Breast epithelium (tissue), 3 donors: Measurements from ENCODE around the gene PLAC1.

Experiments used
- CTCF ChIP-seq, 3 donors: fragments of 450-650 bp; IDR thresholded peaks; one replicate each; pipeline ENCODE4 v1.5.1; 2016 to 2017; ENCODE audit warnings: antibody characterized with exemption in 3 of 3, mild to moderate bottlenecking in 3 of 3, moderate library complexity in 3 of 3
- POLR2A ChIP-seq: fragments of 450-650 bp; IDR thresholded peaks from one replicate; pipeline ENCODE4 v1.6.1; 2016; ENCODE audit warnings: antibody characterized with exemption, mild to moderate bottlenecking, moderate library complexity
- POLR2AphosphoS5 ChIP-seq, 3 donors: sonication (generic); formaldehyde crosslinking; IDR thresholded peaks; one replicate each; pipeline ENCODE4 v1.6.1; 2017; ENCODE audit warnings: antibody characterized with exemption in 3 of 3

DNA sequence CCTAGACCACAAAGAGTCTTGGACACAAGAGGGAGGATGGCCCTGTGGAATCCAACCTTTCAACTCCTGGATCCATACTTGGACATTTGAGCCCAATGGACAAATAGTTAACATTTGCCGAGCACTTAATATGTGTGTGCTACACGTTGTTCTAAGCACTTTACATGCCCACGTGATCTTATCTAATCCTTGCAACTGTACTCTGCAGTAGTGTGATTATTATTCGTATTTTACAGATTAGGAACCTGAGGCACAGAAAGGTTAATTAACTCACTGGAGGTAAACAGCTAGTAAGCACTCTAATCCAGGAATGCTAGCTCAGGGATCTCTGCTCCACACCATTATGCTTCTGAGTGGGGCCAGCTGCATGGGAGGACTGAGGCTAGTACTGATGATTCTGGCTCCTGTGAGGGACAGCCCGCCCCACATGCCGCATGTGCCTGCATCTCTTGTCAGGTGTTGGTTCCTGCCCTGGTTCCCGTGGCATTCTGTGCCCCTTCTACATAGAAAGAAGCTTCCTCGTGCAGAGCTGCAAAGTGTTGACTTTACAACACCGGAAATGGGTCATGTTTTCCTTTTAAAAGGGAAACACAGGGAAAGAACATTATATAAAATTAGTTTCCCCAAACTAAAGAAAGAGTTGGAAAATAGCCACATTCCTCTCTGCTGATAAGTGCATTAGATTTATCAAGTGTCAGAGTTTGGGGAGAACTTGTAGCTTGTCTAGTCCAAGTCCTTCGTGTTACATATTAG, 34.8 kb downstream of the PLAC1 start:
- TF ChIP-seq POLR2A (no peak), CTCF (IDR thresholded peaks at IDR 0.05) (no peak), POLR2AphosphoS5 (IDR thresholded peaks at IDR 0.05) (no peak)
